ENCODE measurements around the gene ID2.

The ID2 gene

DNA sequence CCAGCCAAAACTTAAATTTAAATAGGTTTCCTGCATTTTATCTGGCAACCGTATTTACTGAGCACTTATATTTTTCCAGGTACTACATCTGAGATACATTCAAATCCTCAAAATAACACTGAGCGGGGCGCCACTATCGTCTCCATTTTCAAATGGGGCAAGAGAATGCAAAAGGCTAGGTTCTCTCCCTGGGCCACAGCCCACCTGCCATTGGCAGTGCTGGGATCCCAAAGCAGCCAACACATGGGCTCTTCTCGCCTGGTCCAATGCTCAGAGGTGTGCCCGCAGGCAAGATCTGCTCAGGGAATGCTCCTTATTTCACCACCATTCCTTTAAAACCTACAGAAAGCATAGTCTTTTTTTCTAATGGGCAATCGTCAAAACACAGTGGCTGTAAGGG lies 11.3 kb upstream of the ID2 start:
- no peak for DNase-seq (ENCODE audit: low read depth)

DNA sequence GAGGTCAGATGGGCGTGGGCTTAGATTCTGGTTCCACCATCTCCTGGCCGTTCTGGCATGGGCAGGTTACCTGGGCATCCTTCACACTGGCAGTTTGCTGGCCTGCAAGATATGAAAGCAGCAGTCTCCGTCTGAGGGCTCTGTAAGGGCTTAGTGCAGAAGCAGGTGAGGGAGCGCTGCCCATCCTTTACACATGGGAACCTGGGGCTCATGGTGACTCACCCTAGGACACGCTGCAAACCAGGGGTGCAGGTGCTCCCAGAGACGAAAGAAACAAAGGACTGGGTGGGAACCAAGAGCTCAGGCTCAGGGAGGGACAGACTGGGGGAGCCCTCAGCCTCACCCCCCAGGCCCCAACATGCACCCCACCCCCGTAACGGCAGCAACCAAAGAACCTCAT lies 10.7 kb upstream of the ID2 start:
- no peak for DNase-seq (ENCODE audit: low read depth)

GRCh38 chr2:8671802-8672201 lies 10.1 kb upstream of the ID2 start:
- DNase-seq (ENCODE audit: low read depth), result no peak

- no peak for DNase-seq (ENCODE audit: low read depth)
These were observed 8.9 kb upstream of the ID2 start for GRCh38 chr2:8672940-8673339.

DNA sequence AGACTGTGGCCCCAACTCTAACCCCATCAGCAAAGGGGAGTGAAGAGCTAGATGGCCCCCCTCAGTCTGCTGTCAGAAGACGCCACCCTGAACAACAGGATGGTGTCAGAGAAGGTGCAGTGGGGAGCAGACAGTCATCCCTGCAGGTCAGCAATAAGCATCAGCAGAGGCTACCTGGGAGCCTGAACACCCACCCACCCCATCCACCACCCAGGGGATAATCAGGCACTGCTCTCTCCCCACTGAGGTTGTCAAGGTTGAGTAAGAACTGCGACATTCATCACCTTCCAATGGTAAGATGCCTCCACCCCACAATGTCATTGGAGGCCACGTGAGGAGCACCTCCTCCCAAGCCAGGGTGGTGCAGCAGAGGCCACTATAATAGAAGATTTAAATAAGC lies 8.5 kb upstream of the ID2 start:
- DNase-seq (ENCODE audit: low read depth), result no peak

- DNase-seq (ENCODE audit: low read depth), result no peak
These were observed 7.3 kb upstream of the ID2 start for GRCh38 chr2:8674420-8675009.

GRCh38 chr2:8675543-8675942 lies 6.3 kb upstream of the ID2 start:
- DNase-seq (ENCODE audit: low read depth), result no peak

- DNase-seq (ENCODE audit: low read depth), result no peak
These were observed 5.5 kb upstream of the ID2 start for GRCh38 chr2:8676191-8676920.

DNA sequence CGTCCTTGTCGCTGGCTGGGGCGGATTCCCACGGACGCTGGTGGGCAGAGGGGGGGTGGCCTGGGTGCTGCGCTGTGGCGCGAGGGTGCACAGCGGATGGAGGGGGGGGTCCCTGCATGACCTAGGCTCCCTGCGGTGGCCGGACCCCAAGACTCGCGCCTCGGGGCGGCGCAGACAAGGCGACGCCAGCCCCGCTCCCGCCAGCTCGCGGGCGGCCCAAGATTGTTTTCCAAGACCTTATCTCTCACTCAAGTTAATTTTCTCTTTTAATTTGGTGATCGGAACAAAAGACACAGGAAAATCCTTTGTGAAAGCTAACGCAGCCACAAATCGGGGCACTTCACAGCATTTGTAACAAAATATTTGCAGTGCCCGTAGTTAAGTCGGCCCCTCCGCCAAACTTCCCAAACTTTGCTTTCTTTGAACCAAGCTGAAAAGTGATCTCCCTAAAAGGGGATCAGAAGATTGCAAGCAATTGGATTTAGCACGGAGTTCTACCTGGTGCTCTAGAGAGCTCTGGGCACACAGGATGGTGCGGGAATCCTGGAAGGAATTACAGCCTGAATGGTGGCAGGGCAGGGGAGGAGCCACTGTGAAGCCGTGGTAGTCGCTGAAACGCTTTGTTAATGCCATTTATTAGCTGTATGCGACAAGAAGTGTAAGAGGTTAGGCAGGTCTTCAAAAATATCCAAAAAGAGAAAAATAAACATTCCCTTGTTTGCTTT lies 4.8 kb upstream of the ID2 start:
- no peak for DNase-seq (ENCODE audit: low read depth)

DNA sequence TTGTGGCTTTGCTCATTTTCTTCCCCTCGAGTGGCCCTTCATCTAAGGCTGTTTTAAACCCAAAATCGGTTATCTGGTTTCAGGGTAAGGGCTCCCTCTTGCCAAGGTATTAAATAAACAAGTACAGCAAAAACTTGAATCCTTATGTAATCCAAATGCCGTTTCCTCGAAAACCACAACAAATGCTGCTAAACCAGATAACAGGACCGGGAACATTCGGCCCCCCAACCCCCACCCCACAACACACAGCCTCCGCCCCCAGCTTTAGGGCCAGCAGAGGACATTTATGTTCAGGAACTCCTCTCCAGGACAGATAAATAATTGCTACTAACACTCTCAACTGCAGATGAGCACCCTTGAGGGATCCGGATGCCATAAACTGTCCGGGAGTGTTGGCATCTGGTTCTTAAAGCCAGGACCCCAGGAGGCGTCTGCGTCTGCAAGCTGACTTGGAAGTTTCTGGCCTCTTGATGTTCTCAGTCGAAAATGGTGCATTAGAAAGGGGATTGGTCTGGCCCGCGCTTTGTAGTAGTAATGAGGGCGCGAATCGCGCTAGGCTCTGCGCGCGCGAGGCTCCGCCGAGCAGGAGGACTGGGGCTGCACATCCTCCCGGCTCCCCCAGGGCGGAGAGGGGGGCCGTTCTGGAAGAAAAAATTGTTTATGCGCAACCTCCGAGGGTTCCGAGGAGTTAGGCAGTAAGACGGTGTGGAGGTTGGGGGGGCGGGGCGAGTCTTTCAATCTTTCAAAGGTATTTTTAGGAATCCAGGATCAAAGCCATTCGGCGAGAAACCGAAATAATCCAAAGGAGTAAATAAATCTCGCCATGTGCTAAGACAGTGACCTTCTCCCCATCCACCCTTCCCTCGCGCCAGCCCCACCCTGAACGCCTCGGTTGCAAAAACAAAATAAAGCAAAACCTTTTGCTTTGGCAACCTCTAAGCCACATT lies 3.9 kb upstream of the ID2 start:
- no peak for DNase-seq (ENCODE audit: low read depth)

DNA sequence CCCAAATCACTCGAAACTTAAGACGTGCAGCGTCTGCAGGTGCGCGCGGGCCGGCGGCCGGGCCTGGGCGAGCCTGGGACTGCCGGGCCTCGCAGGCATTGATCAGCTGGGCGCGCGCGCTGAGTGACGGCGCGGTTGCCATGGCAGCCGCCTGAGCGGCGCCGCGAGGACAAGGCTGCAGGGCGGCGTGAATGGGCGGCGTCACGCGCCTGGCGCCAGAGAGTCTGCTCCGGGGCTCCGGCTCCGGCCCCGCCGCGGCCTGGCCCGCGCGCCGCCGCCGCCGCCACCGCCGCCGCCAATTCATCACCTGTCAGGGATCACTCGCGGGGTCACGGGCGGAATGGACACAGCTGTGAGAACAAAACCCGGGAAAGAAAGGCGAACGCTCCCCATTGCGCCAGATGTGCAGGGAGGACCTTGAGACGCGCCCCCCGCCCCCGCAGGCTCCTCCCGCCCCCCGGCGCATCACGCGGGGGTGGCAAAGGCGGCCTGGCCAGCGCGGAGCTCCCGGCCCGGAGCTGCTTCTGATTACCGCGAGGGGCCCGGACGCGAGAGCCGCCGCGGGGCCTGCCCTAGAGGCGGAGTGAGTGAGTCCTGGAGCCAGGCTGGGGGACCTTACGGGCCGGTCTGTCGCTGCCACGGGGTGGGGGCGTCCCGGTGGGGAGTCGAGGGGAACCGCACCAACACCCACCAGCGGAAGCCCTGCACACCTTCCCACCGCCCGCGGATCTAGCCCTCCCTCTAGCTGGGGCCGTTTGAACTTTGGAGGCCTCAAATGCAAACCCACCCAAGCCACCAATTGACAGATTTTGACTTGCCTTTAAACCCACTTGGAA lies 2.9 kb upstream of the ID2 start:
- peak; percentile 69 for DNase-seq (ENCODE audit: low read depth)

- DNase-seq (ENCODE audit: low read depth), result no peak
These were observed 2.4 kb upstream of the ID2 start for GRCh38 chr2:8679567-8679826.

DNA sequence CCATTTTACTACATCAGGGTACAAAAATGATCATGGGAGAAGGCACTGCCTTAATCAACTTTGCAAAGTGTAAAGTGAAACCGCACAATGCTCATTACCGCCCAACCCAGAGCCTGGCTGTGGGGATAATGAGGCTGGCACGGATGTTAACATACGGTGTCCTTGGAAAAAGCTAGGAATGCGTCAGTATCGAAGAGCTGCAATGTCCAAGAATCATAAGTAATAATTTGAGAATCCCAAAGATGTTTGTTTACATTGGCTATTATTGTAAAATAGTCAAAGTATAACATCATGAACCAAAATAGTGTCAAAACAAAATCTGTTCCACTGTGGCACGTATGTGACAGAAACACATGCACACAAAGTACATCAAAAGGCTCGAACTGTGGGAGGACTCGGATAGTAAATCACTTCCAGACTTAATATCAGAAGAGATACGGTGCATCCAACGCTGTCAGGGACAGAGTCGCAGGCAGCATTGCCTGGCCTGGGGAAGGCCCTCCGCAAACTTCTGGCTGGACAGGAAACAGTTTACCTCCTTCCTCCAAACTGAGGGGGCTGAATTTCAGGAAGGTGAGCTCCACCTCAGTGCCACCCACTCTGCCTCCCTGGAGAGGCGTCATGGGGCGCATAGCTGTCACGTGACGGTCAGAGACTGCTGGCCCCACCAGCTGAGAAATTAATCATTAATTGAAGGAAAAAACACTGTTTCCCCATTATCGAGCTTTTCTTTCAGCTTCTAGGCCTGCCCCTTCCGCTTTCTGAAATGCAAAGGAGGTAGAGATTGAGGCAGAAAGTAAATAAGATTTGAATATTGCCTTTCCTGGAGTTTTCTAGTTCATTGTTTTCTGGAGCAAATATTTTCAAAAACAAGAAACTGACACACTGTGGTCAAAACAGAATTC lies 1.8 kb upstream of the ID2 start:
- no peak for DNase-seq (ENCODE audit: low read depth)

DNA sequence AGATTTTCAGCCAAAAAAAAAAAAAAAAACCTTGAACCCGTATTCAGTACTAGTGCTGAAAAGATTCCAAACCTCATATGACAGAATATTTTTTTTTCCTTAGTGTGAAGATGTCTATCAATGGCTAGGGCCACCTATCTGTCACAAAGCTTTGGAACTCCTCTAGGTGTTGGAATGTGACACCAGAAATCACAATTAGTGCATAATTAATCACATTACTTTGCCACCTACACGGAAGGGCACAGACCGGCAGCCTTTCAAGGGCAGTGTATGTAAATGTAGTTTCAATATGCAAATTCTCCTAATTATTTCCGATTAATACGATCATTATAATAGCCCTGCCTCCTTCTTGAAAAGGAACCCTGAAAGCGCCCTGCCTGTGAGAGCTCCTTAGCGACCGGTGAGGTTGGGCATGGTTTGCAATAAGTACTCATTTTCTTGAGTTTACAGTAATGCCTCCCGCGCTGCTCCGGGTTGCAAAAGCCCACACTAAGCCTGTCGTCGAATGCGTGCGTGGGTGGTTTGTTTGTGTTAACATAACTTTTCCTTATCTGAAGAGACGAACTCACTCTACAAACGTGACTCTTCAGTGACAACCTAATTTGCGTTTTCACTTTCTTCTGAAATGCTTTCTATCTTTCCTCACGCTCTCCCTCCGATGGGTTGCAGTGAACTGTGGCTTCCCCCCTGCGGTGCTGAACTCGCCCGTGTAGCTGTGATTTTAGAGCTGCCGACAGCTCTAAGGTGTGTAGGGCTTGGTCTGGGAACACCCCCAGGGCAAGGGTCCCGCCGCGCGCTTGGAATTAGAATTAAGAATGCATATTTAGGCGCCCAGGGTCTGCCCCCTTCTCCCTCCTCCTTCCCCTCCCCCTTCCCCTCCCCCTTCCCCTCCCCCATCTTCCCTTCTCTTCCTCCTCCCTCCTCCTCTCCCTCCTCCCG lies 765 bp upstream of the ID2 start:
- peak; percentile 68 for DNase-seq (ENCODE audit: low read depth)

DNA sequence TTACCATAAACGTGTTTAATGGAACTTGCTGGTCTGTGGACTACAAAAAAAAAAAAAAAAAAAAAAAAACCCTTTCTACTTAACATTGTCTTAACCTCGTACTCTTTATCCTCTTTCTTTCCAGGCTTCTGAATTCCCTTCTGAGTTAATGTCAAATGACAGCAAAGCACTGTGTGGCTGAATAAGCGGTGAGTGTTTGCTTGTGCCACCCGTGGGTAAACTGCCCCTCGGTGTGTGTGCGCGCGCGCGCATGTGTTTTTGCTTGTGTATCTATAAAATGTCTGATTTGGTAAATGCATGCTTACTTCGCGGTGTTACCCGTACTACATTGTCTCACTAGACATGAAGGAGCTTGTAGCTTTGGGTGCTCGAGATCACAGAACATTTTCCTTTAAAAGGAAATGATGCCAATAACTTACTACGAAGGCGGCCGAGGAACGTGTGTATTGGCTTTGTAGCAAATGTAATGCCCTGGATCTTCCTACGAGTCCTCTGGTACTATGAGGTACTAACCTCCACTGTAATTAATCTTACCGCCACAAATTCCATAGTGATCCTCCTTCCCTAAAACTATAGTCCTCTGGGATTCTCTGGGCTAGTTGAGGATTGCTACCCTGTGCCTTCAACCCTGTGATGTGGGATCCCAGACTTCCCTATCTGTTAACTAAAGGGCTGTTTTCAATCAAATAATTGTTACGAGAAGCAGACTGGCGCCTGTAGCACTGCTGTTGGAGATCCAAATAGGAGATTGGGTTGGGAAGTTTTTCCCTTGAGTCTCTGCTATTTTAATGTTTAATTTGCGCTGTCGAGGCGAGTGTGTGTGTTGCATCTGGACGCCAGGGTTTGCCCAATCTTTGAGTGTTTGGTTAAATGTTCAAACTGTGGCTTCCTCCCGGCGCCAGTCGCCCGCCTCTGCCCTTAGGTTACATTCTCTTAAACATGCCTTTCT lies 1.1 kb downstream of the ID2 start:
- peak; percentile 16 for DNase-seq (ENCODE audit: low read depth)

DNA sequence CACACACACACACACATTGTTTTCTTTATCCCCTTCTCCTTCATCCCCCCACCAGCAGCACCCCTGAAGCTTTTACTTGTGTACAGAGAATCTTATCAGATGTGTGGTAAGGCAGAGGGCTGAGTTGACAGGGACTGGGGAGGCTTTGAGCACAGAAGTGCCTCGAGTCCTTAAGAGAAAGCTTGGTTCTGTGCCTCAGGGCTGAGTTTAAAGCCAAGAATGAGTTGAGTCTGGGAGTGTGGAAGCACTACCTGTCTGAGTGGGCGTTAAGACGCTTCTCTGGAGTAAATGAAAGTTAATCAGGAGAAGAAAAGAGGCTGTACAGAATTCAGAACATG lies 2.7 kb downstream of the ID2 start:
- peak; percentile 15 for DNase-seq (ENCODE audit: low read depth)

DNA sequence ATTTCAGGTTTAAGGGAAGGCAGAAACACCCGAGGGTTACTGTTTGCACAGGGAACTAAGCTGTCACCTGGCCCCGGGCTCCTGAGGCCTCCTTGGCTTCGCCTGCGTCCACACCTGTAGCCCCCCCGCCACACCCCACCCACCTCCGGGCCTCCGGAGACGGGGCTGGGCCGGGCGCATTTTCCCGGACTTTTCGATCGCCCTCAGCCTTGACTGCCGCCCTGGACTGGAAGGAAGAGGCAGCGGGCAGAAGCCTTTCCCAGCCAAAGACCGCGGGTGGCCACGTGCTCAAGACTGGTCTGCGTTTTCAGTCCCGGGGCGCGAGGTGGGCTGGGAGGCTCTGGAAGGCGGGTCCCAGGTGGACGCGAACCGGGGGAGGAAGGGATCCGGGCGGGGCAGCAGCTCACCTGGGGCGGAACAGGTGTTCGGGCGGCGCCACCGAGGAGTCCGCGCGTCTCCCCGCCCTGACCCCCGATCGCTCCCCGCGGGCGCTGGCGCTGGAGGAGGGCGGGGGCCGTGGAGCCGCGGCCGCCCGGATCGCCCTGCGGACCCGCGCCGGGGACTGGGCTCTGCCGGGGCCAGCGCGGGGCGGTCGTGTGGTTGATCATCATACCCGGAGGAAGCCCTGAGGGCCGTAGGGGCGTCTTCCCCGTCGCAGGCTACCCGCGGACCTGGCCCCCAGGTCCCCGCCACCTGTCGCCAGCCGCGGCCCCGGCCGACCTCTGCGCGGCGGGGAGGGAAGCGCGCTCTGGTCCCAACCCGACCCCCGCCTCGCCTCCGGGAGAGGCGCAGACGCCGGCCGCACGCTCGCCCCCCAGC lies 3.2 kb downstream of the ID2 start:
- DNase-seq (ENCODE audit: low read depth), result peak; percentile 31
